HG03175 (cell line): Measurements from ENCODE around the gene GPC3.
A peak's percentile ranks its signal among the peaks of the same experiment; 100 is the strongest.

Experiments used
- ATAC-seq: cut with Tn5 transposase; IDR thresholded peaks from one replicate; pipeline ENCODE4 v1.9.1; 2021; ENCODE audit warnings: mild to moderate bottlenecking, moderate library complexity; ENCODE audit not compliant: unreplicated experiment

The GPC3 gene

DNA sequence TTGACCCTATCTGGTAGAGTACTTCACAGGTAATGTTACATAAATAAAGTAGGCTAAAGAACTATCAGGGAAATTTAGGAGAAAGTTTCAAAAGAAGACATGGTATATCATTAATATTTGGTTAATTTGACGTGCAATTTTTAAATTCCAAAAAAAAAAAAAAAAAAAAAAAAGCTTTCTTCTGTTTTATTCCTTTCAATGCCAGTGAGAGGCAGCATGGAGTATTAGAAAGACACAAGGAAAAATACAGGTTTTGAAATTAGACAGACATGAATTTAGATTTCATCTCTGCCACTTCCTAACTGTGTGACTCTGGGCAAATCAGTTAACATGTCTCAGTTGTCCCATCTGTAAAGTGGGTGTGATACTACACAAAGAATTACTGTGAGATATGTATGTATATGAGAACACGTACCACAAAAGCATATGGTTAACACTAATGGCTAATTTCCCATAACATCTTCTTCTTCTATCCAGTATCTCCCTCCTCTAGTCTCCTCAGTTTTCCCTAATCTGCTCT, 132.5 kb downstream of the GPC3 start:
- no peak for ATAC-seq

DNA sequence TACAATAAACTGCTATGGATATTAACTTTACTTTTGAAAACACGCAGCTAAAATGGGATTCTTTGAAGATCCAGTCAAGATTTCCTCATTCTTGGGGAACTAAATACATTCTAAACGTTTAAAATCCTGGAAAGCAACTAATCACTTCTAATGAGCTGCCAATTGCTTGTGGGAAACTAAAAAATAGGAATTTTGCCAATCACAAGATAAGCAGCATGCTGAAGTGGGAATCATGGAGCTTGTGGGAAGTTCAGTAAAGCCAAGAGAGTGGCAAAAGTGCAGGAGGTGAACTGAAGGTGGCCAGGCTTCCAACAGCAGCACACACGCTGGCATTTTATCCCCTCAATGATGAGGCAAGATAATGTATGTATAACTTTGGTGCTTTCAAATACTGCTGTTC, 133.0 kb downstream of the GPC3 start:
- ATAC-seq, result no peak

DNA sequence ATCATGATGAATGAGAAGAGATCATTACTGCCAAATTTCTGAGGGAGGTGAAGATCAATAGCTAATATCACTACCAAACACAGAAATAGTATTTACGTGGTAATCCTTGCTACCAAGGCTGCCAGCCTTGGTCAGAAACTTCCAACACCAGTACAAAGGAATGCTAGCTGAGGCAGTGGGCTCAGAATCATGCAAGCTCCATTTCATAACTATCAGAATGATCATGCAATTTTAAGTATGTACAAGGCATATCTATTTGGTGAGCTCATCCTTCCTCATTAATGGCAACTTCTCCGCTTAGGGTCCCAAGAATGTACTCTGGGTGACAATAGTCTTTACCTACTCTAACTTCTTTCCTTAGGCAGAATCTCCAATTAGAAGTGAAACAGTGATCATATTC, 135.0 kb downstream of the GPC3 start:
- no peak for ATAC-seq

DNA sequence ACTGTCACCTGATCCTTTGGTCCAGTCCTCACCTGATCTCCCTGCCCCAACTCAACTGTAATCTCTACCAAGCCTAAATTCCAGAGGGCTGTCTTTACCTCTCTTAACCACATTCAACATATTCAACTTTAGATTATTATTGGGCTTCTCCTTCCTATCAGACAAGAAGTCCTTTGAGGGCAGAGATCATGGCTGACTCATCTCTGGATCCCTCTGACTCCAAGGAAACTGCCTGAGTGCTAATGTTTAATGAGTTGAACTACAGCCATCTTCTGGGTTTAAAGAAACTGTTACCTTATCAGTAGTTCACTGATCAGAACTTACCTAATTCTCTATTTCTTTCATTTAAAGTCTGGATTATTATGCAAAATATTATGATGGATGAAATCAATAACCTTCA, 135.7 kb downstream of the GPC3 start:
- no peak for ATAC-seq

DNA sequence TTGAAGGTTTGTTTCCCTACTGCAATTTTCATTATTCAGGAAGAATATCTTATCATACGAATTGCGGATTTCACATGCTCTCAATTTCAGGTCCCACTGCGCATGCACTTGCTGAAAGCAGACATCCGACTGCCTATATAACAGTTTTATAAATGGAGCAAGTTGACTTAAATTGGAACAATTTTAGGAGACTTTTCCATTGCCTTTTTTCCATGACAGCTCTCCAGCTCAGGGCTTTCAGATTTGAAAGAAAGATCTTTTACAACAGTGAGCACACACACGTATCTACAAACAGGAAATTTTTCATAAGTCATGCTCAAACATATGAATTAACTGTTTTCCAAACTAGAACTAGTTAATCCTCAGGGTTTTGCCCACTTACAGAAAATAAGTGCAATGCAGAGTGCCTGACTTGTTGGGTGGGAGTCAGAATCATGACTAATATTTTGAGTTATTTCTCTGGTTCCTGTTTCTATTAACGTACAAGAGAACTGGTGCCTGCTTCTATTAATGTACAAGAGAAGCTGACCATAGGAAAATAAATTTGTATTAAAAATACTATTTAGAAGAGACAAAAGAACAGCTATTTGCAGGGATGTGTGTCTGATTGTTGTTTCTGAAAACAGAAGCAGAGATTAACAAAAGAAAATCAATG, 137.9 kb downstream of the GPC3 start:
- peak; percentile 63 for ATAC-seq

DNA sequence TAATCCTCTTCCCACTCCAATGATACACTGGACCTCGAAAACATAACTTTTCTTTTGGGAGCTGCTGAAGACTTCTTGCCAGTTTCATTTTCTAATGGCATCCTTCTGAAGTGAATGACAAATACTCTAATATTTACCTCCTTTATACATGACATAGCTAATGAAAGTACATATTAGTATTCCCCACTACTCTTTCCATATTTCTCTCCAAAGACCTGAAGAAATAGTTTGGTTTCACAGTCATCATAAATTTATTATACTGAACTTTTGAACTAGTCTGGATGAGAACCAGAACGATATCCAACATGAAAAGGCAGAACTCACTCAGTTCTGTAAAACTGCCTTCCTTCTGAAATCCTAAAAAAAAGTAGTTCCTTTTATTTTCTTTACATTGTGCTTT, 139.1 kb downstream of the GPC3 start:
- ATAC-seq, result no peak

DNA sequence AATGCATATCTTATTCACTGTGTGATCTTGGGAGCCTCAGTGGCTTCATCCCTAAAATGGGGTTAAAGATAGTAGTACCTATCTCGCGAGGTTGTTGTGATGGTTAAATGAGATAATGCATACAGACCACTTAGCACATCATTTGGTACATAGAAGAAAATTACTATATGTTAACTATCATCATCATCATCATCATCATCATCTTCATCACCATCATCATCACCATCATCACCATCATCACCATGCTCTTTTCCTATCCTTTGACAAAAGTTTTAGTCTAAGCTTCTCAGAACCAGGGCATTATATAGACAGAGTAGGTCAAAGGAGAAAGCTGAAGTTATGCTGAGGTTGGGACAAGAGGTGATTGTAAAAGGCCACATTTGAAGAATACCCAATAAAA, 145.0 kb downstream of the GPC3 start:
- ATAC-seq, result no peak

DNA sequence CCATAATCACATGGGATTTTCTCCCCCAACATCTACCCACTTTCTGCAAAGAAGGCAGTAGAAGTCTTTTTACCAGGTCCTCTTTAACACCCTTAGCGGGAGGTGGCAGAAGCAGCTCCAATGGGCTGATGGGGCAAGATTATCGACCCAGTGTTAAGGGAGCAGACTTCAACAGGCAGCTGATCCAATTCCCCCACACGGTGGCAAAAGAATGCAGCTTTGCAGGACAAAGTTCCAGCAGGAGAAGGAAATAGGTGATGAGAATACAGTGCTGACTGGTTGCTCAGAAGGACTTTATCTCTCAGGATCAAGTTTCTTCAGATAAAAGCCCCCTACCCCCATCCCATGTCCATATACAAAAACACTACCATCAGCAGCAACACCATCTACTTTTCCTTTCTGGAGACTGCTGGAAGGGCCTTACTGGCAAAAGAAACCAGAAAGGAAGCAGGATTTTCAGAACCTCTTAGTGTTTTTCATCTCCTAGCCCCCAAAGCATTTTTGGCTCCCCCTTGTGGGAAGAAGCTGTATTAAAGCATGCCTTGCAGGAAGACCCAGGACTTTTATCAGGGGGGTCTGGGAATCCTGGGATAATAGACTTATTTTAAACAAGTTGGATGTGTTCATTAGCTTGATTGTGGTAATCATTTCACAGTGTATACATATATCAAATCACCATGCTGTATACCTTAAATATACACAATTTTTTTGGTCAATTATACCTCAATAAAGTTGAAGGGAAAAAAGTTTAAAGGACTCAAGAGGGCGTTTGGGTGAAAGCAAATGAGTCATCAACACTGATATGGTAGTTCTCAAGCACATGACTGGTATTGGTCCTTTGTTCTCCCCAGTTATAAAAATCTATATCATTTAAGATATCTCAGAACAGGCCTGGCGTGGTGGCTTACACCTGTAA, 146.4 kb downstream of the GPC3 start:
- no peak for ATAC-seq

DNA sequence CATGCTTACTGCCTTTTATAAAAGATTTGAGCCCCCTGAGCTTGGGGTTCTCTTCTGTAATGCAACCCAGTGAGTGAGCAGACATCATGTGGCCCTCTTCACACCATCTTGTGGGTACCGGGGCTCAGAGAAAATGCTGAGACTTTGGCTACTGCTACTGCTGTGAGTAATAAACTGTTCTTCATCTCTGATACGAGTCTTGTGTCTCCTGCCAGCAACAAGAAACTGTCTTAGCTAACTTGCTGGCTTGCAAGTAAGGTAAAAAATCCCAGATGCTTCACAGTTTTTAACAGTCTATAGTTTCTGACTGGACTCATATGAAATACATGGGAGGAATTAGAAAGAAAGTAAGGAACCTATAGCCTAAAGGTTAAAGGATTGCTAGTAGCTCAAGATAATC, 148.3 kb downstream of the GPC3 start:
- ATAC-seq, result no peak

DNA sequence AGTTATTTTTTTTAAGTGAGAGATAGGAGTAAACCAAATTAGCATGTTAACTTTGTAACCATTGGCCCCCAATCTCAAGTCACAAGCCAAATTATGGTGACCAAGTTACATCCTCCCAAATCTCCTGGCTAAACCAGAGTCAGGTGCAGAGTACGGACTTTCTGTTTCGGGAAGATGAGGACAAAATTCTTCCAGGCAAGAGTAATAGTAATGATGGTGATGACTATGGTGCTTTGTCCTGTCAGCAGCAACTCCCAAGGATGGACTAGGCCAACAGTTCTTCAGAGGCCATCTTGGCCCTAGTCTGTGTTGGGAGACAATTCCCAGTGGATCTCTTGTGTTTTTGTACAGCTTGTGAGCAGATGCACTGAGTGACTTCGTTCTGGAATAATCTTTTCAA, 148.8 kb downstream of the GPC3 start:
- ATAC-seq, result no peak

DNA sequence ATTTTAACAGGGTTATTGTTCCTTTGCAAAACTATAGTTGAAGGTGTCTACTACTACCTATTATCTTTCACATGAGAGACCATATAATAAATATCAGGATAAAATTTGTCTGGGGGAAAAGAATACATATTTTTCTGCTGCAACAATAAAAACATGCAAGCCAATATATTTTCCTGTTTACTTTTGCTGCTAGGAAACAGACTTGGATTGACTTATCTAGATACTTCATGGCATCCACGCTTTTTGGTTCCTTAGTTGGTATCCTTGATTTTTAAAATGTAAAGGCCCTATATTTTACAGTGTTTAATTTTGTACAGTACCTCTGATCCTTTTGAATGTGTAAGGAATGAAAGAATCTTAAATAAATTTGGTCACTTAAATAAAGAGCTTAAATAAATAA, 150.6 kb downstream of the GPC3 start:
- ATAC-seq, result no peak

DNA sequence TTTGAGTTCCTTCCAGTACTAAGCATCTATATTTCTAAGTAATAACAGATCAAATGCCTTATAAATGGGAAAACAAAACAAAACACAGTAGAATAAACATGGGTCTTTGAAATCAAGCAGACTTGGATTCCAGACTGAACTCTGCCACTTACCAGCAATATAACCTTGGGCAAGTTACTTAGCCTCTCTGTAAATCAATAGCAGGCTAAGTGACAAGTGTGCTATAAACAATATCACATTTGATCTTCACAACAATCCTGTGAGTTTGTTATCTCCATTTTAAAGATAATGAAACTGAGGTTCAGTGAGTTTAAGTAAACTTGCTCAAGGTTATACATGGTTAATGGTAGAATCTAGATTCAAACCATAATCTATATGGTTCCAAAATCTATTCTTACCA, 165.8 kb downstream of the GPC3 start:
- ATAC-seq, result no peak

DNA sequence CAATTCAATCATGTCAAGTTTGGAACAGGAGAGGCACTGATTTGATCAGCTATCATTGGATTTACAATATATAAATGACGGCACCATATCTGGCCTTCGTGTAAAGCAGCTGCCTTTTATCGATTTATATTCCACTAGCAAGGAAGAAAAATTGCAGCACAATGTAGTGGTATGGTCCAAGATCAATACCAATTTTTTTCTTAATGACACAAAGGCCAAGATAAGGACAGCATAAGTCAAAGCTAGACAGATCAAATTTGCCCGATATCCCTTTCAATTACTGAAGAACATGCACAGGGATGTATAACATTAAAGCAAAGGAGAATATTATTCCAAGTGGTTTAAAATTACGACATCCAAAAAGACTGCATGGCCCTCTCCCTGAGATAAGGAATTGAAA, 167.4 kb downstream of the GPC3 start:
- ATAC-seq, result no peak

DNA sequence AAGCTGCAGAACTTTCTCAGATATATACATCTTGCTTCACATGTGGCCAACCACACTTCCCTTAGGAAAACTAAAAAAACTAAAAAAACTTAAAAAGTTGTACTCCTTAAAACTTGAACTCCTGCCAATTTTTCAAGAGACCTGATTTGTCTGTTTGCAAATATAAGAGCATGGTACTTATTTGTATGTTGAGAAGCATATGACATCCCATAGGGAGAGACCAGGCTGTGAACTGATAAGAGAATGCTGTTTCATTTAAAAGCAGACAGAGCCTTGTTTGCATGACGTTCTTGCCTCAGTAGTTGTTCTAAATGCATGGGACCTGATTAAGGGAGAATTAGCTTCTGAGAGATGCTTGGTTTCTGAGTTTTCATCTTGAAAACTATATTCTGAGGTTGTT, 169.9 kb downstream of the GPC3 start:
- ATAC-seq, result no peak

DNA sequence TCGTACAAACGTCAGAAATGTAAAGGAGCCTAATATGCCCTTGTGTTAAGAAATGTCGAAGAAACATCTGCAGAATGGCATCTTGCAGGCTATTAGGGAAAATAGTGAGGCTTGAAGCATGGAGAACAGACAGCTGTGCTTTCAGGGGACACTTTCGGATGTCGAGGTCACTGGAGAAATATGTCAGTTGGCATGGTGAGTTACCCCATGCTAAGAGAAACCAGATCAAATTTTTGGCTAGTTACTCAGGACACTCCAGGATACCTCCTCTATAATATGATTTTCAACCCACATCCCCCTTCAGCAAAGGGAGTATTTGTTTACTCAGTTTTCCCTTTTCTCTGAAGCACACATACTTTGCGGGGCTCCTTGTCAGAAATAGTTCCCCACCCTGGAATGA, 171.4 kb downstream of the GPC3 start:
- ATAC-seq, result no peak

DNA sequence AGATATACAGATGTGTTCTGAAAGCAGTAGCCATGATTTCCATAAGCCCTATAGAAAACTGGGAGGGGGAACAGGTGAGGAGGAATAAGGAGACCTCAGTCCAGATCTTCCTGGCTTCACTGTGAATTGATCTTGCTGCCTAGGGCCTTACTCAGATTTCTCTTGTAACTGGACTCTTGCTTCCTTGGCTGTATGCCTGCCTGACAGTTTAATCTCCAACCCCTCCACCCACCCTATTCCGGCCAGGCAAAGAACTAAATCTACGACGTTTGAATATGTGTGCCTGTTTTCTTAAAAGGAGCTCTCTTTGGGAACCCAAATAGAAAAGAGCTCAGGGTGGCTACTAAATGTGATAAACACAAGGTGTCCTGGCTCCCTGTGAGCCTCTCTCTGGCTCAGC, 173.0 kb downstream of the GPC3 start:
- no peak for ATAC-seq

DNA sequence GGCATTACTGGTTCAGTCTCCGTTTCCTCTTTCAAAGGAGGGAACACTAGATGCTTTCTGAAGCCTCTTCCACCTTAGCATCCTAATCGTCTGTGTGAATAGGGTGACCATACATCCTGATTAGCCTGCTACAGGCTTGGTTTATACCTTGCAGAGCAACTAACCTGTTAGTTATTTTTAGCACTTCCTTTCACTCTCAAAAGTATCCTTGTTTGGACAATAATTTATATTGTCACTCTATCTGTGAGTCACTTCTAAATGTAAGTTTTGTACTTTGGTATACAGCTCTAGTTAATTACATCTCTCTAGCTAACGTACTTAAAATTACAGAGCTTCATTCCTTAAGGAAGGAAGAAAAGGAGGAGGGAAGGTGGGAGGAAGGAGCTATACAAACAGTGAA, 174.5 kb downstream of the GPC3 start:
- no peak for ATAC-seq

DNA sequence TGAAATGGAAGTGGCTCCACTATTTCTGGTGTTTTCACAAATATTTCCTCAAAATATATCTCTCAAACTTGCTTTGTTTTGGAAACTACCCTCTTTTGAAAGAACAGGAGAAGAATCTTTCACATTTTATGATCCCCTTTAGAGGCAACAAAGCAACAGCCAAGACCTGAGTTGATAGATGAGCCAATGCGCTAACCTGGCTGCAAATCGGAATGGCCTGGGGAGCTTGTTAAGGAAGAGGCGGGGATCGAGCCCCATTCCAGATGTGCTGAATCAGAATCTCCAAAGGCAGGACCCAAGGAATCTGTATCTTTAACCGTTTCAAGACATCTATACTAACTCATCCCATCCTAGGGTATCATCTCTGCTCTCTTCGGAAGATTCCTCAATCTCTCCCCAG, 181.3 kb downstream of the GPC3 start:
- ATAC-seq, result no peak

DNA sequence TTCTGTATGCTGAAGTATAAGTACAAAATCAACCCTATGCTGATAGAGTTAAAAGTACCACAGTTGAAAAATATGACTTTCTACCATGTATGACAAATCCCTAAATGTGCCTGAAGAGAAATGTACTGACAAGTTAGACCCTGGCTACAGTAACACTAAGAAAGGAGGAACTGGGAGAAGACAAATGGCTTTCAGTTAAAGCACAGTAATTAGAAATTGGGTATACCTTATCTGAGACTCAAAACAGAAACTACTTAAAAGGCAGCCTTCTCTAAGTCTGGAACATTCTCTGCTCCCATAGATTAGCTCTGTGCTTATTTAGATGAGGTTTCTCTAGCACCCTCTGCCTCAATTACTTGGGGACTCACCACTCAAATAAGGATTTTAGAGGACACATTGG, 189.1 kb downstream of the GPC3 start:
- no peak for ATAC-seq

DNA sequence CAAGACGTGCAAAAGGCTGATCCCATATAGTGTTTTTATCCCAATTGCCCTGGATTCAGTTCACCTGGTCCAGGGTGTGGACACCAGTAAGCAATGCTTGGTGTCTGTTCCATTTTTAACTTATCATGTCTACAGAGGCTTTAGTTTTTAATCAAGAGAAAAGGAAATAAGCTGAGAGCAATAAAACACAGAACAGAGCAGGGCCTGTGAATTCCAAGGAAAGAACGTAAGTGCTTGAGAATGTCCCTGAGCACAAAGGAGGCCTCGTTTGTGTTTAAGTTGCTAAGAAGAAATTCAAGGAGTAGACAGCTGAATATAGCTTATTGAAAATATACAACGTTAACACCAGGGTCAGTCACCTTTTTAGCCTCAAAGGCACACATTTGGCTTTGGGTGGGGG, 191.3 kb downstream of the GPC3 start:
- ATAC-seq, result no peak

DNA sequence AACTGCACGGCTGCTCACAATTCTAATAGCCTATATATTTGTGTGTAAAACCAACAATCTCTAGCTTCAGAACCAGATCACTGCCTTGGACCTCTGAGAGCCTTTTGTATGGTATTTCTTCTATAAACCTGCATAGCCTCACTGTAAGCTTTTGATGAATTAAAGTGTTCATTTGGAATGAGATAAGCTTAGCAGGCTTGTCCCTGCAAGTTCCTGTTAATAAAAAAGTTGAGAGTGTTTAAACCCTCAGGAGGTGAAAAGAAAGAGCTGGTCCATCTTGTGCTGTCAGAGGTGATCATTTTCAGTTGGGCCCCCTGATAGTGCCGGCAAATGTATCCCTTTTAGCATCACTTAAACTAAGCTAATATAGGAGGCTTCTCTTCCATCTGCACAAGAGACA, 191.8 kb downstream of the GPC3 start:
- ATAC-seq, result no peak

DNA sequence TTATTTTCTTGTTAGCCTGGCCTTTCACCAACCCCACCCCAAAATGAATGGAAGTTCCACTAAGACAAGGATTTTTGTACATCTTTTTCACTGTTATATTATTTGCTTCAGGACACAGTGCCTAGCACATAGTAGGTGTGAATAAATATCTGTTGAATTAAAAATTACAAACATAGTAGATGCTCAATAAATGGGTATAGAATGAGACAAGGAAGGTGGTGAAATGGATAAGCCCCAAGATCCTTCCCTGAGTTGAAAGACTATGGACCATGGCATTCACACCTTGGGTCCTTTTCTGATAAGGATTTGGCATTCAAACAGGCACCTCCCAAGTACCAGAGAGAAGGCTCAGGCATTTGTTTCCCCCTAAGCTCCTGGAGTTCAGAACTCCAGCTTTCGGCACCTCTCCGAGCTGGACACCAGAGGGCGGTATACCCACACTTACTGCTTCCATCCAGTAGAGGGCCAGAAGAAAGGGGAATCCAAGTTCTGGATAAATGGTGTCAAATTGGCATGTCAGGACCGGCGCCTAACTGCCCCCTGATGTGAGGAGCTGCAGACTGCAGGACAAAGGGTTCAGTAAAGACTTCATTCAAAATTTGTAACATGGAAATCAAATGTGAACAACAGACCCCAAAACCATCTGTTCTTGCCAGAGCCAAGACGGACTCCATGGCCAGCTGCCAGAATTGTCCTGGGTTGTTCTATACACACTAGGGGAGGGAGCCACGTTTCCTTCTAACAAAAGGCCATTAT, 193.0 kb downstream of the GPC3 start:
- ATAC-seq, result peak; percentile 80
